Measurements from ENCODE around the gene NAA25. TPM values are rescaled to one million over a fixed set of nuclear protein-coding genes. Genes with fewer than 3 reads are reported as not detected.

The NAA25 gene
- 10 to 100 TPM; 37.0 to 45.7 TPM for total RNA-seq

DNA sequence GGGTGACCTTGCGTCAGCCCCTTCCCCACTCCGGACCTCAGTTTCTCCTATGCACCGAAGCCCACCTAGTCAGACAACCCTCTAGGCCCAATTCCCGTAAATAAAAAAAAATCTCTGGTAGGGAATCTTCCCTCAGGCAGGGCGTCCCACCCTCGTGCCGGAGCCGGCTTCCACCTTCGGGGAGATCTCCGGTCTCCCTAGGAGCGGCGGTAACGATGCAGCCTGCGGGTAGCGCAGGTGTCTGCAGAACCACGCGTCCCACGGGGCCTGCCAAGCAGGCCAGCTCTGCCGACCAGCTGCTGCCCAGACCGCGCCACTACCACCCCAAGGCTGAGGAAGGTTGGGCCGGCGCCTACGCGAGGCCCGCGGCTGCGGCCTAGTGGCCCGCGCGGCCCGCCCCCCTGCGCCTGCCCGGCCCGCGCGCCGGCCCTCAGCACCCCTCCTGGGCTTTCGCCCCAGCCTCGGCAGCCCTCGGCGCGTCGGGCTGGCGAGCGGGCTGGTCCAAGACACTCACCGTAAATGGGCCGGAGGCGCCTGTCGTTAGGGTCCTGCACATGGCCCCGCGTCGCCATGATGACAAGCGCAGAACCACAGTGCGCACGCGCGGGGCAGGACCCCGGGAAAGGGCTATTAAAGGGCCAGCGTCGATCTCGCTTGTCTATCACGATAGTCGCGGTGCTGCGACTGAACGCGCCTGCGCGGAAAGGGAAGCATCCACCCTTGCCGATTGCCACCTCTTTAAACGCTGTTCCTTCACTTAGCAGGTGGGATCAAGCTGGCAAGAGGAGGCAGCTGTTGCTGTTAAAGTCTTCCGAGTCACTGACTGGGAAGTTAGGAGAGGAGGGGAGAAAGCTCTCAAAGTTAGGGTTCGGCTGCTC, at the start of gene NAA25:
NAA25 (minus strand) TSS at position 582 of the 878 bp plus-strand sequence; CDS start at position 572, 10 bp downstream.
- Mint-ChIP-seq H3K36me3 (ENCODE audit: low read depth) (peaks cover 55% of the 10 kb centered on the region), H3K9me3 (no peaks in the 10 kb centered on the region), H3K4me1 (peaks cover 33% of the 10 kb centered on the region), H3K27me3 (no peaks in the 10 kb centered on the region), H3K4me3 (peak within 1 kb of the TSS; percentile 96), H3K27ac (peak within 1 kb of the TSS; percentile 98)
- peak; percentile 82 for ATAC-seq (replicated peaks)

DNA sequence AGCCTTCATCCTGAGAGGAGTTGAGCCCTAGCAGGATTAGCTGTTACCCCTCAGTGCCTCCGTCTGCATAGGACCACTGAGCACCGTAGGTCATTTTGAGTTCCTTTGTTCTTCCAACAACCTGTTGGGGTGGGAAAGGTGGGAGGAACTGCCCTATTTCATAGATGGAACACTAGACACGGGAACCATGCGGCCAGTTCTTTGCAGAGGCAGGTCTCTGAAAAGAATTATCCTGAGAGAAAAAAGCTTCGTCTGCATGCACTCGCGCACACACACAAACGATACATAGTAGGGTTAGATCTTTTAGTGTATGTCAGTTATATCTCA, 45.3 kb upstream of the NAA25 start:
- Mint-ChIP-seq H3K27ac (no peak overlapping the region), H3K36me3 (ENCODE audit: low read depth) (peaks cover 100% of the 10 kb centered on the region), H3K9me3 (peaks cover 12% of the 10 kb centered on the region), H3K4me3 (no peak overlapping the region), H3K27me3 (no peaks in the 10 kb centered on the region), H3K4me1 (peaks cover 18% of the 10 kb centered on the region)
- no peak for ATAC-seq (replicated peaks)

DNA sequence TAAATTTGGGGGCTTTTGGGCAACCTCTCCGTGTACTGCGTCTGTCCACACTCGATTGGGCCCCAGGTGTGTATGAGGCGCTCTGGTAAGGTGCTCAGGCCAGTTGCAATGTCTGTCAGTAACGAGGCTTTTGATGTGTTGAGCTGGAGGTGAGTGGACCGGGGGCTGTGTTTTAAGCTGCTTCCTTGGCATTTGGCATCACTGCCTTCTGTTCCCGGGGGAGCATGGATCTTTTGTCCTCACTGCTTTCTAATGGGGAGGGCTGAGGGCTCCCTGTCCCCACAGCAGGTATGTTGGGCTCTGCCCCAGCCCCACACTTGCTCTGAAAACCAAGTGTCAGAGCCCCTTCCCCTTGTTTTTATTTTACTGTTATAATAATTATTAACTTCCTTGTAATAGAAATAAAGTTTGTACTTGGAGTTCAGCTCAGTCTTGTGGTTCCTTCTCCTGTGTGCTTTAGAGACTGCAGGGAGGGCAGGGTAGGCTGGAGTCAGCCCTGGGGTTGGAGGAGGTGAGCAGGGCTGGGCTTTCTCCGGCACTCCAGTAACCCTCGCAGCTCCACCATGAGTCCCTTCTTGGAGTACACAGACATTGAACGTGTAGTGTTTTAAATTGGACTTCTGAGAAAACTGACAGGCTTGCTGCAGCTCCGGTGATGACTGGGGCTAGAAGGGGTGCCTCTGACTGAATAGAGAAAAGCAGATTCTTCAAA, 44.8 kb upstream of the NAA25 start:
- no peaks in the 10 kb centered on the region for H3K27me3 Mint-ChIP-seq
- H3K4me3 Mint-ChIP-seq, result no peak overlapping the region
- ATAC-seq (replicated peaks), result no peak
- peaks cover 100% of the 10 kb centered on the region for H3K36me3 Mint-ChIP-seq (ENCODE audit: low read depth)
- peaks cover 17% of the 10 kb centered on the region for H3K4me1 Mint-ChIP-seq
- peak overlapping the region; percentile 61 for H3K27ac Mint-ChIP-seq
- peaks cover 11% of the 10 kb centered on the region for H3K9me3 Mint-ChIP-seq

DNA sequence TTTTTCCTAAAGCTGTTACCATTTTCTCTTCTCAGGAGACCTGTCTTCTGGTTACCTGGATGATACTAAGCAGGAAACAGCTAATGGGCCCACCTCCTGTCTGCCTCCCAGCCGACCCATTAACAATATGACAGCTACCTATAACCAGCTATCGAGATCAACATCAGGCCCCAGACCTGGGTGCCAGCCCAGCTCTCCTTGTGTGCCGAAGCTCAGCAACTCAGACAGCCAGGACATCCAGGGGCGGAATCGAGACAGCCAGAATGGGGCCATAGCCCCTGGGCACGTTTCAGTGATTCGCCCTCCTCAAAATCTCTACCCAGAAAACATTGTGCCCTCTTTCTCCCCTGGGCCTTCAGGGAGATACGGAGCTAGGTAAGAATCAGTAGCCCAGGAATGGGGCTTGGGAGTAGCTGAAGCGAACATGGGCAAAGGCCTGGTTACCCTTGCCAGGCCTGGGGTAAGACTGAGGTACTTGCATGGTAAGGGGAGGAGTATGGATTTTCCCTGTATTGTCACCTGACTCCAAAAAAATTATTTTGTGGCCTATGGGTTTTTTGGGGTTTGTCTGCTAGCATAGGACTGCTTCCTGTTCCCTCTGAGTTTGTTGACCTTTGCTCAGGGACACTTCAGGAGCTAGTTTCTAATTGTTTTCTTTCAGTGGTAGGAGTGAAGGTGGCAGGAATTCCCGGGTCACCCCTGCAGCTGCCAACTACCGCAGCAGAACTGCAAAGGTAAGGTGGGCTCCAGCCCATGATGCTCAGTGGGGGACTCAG, 43.4 kb upstream of the NAA25 start:
- peak overlapping the region; percentile 61 for H3K27ac Mint-ChIP-seq
- no peak for ATAC-seq (replicated peaks)
- H3K27me3 Mint-ChIP-seq, result no peaks in the 10 kb centered on the region
- H3K36me3 Mint-ChIP-seq (ENCODE audit: low read depth), result peaks cover 98% of the 10 kb centered on the region
- H3K4me1 Mint-ChIP-seq, result peaks cover 7% of the 10 kb centered on the region
- no peak overlapping the region for H3K4me3 Mint-ChIP-seq
- peaks cover 4% of the 10 kb centered on the region for H3K9me3 Mint-ChIP-seq

DNA sequence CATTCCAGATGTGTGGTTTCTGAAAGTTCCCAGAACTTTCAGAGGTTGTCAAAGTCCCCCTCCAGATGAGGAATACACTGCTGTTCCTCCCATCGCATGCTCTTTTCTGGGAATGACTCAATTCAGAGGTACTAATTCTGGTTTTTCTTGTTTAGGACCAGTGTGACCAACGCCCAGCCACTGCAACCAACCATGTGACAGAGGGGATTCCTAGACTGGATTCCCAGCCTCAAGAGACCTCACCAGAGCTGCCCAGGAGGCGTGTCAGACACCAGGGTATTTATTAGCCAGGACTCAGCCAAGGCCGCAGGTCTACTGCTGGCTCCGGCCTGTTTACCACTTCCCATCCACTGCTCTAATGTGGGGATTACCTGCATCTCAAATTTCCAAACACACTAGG, 41.0 kb upstream of the NAA25 start:
- ATAC-seq (replicated peaks), result no peak
- no peaks in the 10 kb centered on the region for H3K4me1 Mint-ChIP-seq
- H3K4me3 Mint-ChIP-seq, result no peak overlapping the region
- H3K27ac Mint-ChIP-seq, result no peak overlapping the region
- H3K9me3 Mint-ChIP-seq, result no peaks in the 10 kb centered on the region
- H3K36me3 Mint-ChIP-seq (ENCODE audit: low read depth), result peaks cover 98% of the 10 kb centered on the region
- no peaks in the 10 kb centered on the region for H3K27me3 Mint-ChIP-seq

DNA sequence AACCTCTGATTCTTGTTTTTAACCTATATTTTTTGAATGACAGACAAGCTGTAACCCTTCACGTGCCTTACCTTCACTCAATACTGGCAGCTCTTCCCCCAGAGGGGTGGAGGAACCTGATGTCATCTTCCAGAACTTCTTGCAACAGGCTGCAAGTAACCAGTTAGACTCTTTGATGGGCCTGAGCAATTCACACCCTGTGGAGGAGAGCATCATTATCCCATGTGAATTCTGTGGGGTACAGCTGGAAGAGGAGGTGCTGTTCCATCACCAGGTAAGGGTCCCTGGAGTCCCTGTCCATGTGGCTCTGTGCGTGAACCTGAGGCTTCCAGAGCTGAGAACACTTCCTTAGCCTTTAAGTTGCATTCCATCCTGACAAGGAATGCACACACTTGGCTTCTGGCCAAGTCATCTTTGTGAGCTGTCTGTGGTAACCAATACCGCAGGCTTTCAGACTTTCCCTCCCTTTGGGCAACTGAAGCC, 39.5 kb upstream of the NAA25 start:
- H3K27ac Mint-ChIP-seq, result no peak overlapping the region
- no peaks in the 10 kb centered on the region for H3K9me3 Mint-ChIP-seq
- peaks cover 98% of the 10 kb centered on the region for H3K36me3 Mint-ChIP-seq (ENCODE audit: low read depth)
- no peaks in the 10 kb centered on the region for H3K4me1 Mint-ChIP-seq
- H3K4me3 Mint-ChIP-seq, result no peak overlapping the region
- ATAC-seq (replicated peaks), result no peak
- no peaks in the 10 kb centered on the region for H3K27me3 Mint-ChIP-seq

DNA sequence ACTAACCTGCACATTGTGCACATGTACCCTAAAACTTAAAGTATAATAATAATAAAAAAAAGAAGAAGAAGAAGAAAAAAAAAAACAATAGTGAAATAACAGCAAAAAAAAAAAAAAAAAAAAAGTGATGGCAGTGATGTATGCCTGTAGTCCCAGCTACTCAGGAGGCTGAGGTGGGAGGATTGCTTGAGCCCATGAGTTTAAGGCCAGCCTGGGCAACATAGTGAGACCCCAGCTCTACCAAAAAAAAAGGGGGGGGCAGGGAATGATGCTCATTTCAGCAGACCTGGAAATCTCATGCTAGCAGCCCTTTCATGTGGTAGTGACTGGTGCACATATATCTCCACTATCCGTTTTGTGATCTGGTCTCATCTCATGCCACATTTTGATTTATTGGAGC, 37.5 kb upstream of the NAA25 start:
- H3K36me3 Mint-ChIP-seq (ENCODE audit: low read depth), result peaks cover 98% of the 10 kb centered on the region

DNA sequence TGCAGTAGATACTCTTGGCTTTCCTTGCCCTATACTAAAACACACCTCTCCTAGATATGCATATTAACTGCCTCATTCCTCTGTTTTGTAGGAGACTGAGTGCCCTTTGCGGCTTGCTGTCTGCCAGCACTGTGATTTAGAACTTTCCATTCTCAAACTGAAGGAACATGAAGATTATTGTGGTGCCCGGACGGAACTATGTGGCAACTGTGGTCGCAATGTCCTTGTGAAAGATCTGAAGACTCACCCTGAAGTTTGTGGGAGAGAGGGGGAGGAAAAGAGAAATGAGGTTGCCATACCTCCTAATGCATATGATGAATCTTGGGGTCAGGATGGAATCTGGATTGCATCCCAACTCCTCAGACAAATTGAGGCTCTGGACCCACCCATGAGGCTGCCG, 32.1 kb upstream of the NAA25 start:
- Mint-ChIP-seq H3K27me3 (no peaks in the 10 kb centered on the region), H3K27ac (no peak overlapping the region), H3K9me3 (no peaks in the 10 kb centered on the region), H3K4me3 (no peak overlapping the region), H3K4me1 (no peaks in the 10 kb centered on the region), H3K36me3 (ENCODE audit: low read depth) (peaks cover 94% of the 10 kb centered on the region)
- ATAC-seq (replicated peaks), result no peak

More for the DNA sequence above, 37.5 kb upstream of the NAA25 start:
- no peaks in the 10 kb centered on the region for H3K4me1 Mint-ChIP-seq
- no peaks in the 10 kb centered on the region for H3K27me3 Mint-ChIP-seq
- H3K9me3 Mint-ChIP-seq, result no peaks in the 10 kb centered on the region
- no peak for ATAC-seq (replicated peaks)
- H3K4me3 Mint-ChIP-seq, result no peak overlapping the region
- H3K27ac Mint-ChIP-seq, result peak overlapping the region; percentile 48

DNA sequence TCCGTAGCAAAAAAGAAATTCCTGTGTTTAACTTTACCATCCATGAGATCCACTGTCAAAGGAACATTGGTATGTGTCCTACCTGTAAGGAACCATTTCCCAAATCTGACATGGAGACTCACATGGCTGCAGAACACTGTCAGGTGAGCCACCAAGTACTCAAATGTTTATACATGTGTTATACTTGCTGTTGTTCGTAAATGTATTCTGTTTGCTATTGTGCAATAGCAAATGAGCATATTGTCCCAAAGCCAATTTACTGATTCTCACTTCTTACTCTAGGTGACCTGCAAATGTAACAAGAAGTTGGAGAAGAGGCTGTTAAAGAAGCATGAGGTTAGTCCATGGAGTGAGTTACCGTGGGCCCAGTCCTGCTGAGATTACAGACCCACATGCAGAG, 26.1 kb upstream of the NAA25 start:
- Mint-ChIP-seq H3K36me3 (ENCODE audit: low read depth) (peaks cover 83% of the 10 kb centered on the region), H3K4me1 (peaks cover 16% of the 10 kb centered on the region), H3K27me3 (no peaks in the 10 kb centered on the region), H3K4me3 (no peak overlapping the region), H3K9me3 (no peaks in the 10 kb centered on the region), H3K27ac (no peak overlapping the region)
- ATAC-seq (replicated peaks), result no peak

DNA sequence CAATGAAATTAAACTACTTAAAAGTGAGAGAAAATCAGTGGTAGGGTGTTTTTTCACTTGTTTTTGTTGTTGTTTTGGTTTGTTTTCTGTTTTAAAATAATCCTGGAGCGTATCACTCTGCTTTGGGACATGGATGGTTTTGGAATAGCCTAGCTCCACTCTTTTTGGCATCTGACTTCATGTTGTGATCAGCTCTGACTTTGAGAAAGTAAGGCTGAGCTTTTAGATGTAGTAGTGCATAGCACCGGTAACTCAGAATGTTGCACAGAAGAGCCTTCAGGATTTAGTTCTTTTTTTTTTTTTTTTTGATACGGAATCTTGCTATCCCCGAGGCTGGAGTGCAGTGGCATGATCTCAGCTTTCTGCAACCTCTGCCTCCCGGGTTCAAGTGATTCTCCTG, 24.8 kb upstream of the NAA25 start:
- Mint-ChIP-seq H3K9me3 (no peaks in the 10 kb centered on the region), H3K27ac (no peak overlapping the region), H3K4me3 (no peak overlapping the region), H3K4me1 (peaks cover 16% of the 10 kb centered on the region), H3K36me3 (ENCODE audit: low read depth) (peaks cover 70% of the 10 kb centered on the region), H3K27me3 (no peaks in the 10 kb centered on the region)
- no peak for ATAC-seq (replicated peaks)

DNA sequence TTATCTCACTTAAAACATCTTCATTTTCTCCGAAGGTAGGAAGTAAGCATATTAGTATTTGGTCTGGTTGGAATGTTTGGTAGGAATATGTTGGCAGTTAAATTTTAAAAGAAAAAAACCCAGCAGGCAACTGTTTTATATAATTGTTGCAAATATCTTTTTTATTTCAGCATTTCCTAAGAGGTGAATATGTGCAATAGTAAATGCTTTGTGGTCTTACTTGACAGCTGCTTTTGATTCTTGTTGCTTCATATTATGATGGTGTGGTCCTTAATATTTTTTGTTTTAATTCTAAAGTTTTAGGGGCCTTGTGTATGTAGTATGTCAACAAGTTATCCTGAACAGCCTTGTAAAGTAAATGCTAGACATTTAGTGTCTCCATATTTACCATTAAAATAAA, 23.1 kb upstream of the NAA25 start:
- peaks cover 25% of the 10 kb centered on the region for H3K4me1 Mint-ChIP-seq
- no peak for ATAC-seq (replicated peaks)
- H3K4me3 Mint-ChIP-seq, result peak overlapping the region; percentile 78
- H3K27me3 Mint-ChIP-seq, result no peaks in the 10 kb centered on the region
- peak overlapping the region; percentile 82 for H3K27ac Mint-ChIP-seq
- peaks cover 65% of the 10 kb centered on the region for H3K36me3 Mint-ChIP-seq (ENCODE audit: low read depth)
- H3K9me3 Mint-ChIP-seq, result no peaks in the 10 kb centered on the region

DNA sequence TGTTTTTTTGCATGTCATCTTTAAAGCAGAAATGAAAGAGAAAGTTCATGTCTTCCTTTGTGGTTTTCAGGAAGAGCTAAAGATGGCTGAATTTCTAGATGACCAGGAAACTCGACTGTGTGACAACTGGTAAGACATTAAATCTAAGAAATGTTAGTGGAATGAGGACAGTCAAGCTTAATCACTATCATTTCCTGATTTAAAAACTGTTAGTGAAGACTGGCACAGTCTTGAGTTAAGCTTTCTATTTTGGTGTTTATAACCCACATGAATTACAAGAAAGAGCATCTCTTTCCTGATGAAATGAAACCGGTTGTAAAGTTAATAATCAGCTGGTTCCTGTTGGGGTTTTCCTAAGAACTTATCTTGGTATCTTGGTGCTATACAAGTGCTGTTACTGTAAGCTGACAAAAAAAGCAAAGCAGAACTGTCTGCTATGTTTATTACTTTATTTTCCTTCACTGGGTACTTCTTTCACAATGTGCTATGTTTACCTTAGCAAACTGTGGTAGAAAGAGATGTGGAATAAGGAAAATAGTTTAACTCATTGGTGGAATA, 21.9 kb upstream of the NAA25 start:
- H3K4me1 Mint-ChIP-seq, result peaks cover 25% of the 10 kb centered on the region
- no peaks in the 10 kb centered on the region for H3K27me3 Mint-ChIP-seq
- ATAC-seq (replicated peaks), result peak; percentile 79
- peak overlapping the region; percentile 78 for H3K4me3 Mint-ChIP-seq
- H3K36me3 Mint-ChIP-seq (ENCODE audit: low read depth), result peaks cover 59% of the 10 kb centered on the region
- H3K27ac Mint-ChIP-seq, result peak overlapping the region; percentile 82
- no peaks in the 10 kb centered on the region for H3K9me3 Mint-ChIP-seq

DNA sequence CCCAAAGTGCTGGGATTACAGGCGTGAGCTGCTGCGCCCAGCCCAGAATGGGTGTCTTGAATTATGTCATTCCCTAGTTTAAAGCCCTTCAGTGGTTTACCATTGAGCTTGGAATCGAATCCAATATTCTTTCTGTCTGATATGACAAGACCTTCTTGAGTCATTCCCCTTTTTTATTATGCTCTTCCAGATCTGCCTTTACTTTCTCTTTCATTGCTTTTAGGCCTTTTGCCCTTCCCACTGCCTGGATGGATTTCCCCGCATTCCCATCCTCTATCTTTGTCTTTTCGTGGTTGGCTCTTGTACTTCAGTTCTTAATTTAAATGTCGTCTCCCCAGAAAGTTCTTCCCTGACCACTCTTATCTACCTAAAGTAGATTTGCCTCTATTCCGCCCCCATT, 18.3 kb upstream of the NAA25 start:
- Mint-ChIP-seq H3K27ac (peak overlapping the region; percentile 72), H3K4me1 (peaks cover 19% of the 10 kb centered on the region), H3K36me3 (ENCODE audit: low read depth) (peaks cover 26% of the 10 kb centered on the region), H3K4me3 (peak overlapping the region; percentile 74), H3K9me3 (no peaks in the 10 kb centered on the region), H3K27me3 (no peaks in the 10 kb centered on the region)
- no peak for ATAC-seq (replicated peaks)

DNA sequence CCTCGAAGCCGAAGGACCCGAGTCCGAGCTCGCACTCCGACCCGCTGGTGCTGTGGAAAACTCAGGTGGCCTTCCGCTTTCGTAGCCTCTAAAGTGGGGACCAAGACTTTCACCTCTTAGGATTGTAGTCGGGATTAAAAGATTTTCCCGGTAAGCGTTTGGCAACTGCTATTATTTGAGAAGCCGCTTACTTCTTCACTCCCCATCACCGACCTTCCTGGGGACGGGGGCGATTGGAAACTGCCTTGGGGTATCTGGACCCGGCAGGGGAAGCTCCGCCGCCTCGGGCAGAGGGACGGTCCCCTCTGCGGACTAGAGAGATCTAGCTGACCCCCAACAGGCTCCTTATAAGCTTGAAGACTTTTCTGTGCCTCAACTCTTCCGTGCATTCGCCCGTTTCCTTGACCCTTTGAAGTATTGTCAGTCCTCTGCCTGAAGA, 17.4 kb upstream of the NAA25 start:
- Mint-ChIP-seq H3K27me3 (no peaks in the 10 kb centered on the region), H3K36me3 (ENCODE audit: low read depth) (peaks cover 17% of the 10 kb centered on the region), H3K4me3 (peak overlapping the region; percentile 74), H3K9me3 (no peaks in the 10 kb centered on the region), H3K4me1 (peaks cover 13% of the 10 kb centered on the region), H3K27ac (peak overlapping the region; percentile 72)
- no peak for ATAC-seq (replicated peaks)
